GM18519 (cell line): Measurements from ENCODE around the gene USP10.

Experiments used
- ATAC-seq: cut with Tn5 transposase; IDR thresholded peaks from one replicate; pipeline ENCODE4 v1.9.1; 2021; ENCODE audit warnings: mild to moderate bottlenecking, moderate library complexity; ENCODE audit not compliant: unreplicated experiment, low FRiP score

The USP10 gene

GRCh38 chr16:84790301-84790700 is 90.5 kb downstream of the USP10 start:
- ATAC-seq = no peak

DNA sequence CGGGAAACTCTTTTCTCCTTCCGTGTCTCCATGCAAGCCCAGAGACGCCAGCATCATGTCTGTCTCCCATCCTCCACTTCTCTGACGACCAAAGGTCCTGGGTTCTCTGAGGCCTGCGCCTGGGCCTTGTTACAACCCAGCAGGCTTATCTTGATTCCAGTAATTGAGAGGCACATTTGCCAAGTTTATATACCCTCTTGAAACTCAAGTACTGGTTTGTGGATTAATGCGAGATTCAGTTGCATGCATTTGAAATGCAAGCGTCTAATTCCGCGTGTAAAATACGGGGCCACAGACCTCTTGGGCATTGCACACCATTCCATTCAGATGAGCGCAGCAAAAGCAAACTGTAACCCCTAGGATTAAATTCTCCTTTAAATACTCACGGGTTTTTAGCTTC is 91.3 kb downstream of the USP10 start:
- ATAC-seq = no peak

- no peak for ATAC-seq
These were observed 91.7 kb downstream of the USP10 start for GRCh38 chr16:84791501-84791900.

GRCh38 chr16:84794186-84794585 is 94.4 kb downstream of the USP10 start:
- ATAC-seq = no peak

- ATAC-seq = no peak
These were observed 94.8 kb downstream of the USP10 start for GRCh38 chr16:84794626-84795025.

GRCh38 chr16:84795329-84796053 is 95.7 kb downstream of the USP10 start:
- no peak for ATAC-seq

- ATAC-seq = no peak
These were observed 100.6 kb downstream of the USP10 start for GRCh38 chr16:84800158-84800978.

DNA sequence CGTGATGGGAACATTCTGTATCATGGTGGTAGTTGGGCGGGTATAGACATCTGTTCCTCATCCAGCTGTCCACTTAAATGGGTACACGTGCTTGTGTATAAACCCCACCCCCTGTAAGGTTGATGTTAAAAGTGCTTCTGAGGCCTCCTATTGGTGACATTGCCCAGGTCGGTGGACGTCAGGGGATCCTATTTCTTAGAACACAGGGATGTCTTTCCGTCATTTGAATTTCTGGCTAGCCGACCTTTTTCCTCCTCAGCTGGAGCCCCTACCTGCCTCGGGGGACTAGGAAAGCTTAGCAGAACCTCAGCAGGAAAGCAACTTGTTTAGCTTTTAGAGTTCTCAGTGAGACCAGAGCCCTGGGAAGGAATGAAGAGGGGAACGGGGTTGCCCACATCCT is 103.3 kb downstream of the USP10 start:
- no peak for ATAC-seq

- ATAC-seq = no peak
These were observed 104.5 kb downstream of the USP10 start for GRCh38 chr16:84804326-84804725.

- no peak for ATAC-seq
These were observed 106.6 kb downstream of the USP10 start for GRCh38 chr16:84806256-84806889.

DNA sequence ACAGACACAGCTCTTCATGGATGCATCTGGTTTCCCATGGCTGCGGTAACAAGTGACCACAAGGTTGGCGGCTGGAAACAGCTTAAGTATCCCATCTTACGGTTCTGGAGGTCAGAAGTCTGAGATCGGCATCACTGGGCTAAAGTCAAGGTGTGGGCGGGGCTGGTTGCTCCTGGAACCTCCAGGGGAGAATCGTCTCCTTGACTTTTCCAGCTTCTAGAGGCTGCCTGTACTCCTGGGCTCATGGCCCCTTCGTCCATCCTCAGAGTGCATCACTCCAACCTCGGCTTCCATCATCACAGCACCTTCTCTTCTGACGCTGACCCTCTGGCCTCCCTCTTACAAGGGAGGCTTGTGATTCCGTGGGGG is 107.1 kb downstream of the USP10 start:
- ATAC-seq = no peak

- ATAC-seq = no peak
These were observed 108.0 kb downstream of the USP10 start for GRCh38 chr16:84807776-84808175.

- ATAC-seq = no peak
These were observed 109.0 kb downstream of the USP10 start for GRCh38 chr16:84808826-84809225.

DNA sequence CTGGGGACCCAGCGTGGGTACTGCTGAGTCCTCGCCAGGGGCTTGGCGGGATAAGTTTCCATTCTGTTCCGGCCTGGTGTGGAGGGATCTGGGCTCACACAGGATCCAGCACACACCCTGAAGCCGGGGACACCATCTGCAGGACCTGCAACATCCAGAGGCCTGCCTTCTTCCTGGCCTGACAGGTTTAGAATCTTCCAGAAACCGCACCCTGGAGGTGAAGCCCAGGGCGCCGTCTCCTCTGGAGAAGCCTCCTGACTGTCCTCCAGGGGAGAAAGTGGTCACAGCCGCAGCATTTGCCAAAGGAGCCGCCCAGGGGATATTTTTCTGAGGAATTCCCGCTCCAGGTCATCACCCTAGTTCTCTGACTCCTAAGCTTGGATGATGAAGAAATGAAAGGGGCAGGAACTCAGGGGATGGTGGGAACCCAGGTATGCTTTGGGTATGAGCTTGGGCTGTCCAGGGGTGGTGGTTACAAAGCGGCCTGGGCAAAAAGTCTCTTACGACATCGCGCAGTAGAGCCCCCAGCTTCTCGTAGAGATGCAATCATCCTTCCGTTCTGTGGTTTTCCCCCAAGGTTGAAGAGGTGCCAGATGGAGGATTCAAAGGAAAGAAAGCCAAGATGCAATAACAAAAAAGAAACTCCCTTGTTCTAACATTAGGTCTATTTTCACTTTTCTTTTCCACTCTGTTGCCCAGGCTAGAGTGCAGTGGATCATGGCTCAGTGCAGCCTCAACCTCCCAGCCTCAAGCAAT is 110.9 kb downstream of the USP10 start:
- no peak for ATAC-seq

DNA sequence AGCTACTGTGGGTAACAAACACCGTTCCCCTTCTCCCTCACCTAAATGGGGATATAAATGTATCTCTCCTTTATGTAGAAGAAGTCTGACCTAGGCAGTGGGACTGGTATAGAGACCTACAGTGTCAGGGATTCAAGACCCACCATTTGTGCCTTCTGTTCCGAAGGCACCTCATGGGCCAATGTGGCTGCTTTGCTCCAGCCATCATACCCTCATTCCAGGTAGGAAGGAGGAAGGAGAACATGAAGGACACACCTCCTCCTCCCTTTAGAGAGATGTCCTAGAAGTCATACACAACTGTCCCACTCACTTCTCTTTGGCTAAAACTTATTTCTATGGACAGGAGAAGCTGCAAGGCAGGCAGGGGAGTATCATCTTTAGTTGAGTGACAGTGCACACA is 111.7 kb downstream of the USP10 start:
- ATAC-seq = no peak

DNA sequence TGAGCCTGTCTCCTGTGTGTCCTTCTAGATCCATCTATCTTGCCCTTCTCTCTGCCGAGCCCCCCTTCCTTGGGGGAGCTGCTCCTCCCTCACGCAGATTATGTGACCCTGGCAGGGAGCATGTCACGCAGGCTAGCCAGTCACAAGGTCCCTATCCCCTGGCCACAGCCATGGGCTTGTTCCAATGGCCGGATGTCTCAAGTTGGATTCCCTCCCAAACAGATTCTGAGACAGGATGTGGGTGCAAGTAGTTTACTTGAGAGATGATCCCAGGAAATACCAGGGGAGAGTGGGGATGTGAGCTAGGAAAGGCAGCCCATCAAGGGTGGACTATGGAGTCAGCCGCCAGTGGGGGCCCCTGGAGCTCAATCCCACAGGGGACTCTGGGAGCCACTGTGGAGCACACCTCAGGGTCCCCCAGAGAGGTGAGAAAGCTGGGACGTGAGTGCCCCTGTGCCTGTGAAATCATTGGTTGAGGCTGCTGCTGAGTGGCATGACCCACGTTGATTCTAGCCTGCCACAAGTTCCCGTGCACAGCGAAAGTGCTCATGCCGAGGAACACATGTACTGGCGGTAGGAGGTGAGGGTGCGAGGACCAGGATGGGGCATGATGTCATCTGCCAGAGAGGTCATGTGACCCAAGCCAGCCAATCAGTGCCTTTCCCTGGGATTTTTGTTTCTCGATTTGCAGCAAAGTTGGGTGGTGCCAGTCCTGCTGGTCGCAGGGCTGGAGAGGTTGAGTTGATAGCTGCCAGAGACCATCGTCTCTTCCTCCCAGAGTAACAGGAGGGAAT is 113.5 kb downstream of the USP10 start:
- no peak for ATAC-seq

DNA sequence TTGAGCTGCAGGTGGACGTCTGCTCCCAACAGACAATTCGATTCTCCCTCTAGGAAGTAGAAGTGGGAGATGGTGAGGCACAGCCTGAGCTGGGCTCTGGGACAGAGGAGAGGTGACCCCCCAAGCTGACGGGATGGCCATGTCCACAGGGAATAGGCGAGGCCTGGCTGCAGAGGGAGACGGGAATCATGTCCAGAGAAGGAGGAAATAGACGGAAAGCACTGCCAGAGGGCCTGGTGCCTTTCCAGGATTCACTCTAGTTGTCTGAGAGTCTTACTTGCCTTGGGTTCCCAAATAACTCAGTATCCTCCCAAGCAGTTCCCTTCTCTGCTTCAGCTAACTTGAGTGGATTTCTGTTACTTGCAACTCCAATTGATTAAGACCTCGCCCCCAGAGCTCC is 115.7 kb downstream of the USP10 start:
- ATAC-seq = no peak

DNA sequence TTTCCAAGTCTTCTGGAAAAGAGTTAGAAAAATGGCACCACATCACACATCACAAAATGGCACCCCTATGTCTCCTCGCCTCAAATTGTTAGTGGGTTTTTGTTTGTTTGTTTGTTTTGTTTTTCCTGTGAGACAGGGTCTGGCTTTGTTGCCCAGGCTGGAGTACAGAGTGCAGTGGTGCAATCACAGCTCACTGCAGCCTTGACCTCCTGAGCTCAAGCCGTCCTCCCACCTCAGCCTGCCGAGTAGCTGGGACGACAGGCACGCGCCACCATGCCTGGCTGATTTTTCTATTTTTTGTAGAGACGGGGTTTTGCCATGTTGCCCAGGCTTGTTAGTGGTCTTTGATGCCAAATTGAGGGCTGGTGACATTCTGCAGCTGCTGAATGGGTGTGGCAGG is 116.2 kb downstream of the USP10 start:
- no peak for ATAC-seq

DNA sequence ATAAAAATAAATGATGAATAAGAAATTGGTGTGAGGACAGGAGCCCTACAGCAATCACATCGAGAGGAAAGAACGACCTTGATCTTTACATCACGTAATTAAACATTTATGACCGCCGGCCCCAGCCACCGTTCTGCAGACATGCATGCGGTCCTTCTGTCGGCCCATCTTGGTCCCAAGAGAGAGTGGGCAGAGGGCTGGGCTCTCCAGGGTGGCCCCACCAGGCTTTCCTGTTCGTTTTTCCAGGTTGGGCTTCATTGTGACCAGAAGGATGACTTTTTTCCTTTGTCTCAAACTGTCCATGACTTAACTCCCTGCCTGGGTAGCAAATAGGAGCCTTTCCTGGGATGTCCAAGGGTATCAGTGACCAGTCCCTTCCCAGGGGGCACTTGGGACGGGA is 116.7 kb downstream of the USP10 start:
- ATAC-seq = no peak

GRCh38 chr16:84817206-84817605 is 117.4 kb downstream of the USP10 start:
- no peak for ATAC-seq
